GM15510 (cell line): Measurements from ENCODE around the gene AHDC1.

Source experiments
- POLR2A ChIP-seq: IDR thresholded peaks from 3 replicates; pipeline ENCODE4 v1.6.1; 2011; ENCODE audit warnings: borderline replicate concordance; ENCODE audit not compliant: insufficient read length; ENCODE audit errors: extremely low read depth

Gene AHDC1

GRCh38 chr1:27503033-27503432 lies 100.9 kb downstream of the AHDC1 start:
- no peak for TF ChIP-seq POLR2A

DNA sequence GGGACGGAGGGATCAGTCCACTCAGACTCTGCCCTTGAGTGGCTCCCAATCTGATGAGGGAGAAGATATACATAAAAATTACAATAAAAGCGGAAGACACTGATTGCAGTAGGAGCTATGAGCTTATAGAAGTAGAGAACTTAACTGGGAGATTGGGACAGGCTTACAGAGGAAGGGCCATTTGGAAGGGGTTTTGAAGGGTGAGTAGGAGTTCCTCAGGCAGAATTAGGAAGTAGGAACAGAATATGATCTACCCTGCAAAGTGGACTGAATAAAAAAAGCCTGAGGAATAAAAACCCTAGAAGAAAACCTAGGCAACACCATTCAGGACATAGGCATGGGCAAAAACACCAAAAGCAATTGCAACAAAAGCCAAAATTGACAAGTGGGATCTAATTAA lies 104.8 kb downstream of the AHDC1 start:
- TF ChIP-seq POLR2A = no peak

- no peak for TF ChIP-seq POLR2A
Measured at GRCh38 chr1:27496604-27497155, 107.3 kb downstream of the AHDC1 start.

GRCh38 chr1:27492796-27493195 lies 111.1 kb downstream of the AHDC1 start:
- no peak for TF ChIP-seq POLR2A

DNA sequence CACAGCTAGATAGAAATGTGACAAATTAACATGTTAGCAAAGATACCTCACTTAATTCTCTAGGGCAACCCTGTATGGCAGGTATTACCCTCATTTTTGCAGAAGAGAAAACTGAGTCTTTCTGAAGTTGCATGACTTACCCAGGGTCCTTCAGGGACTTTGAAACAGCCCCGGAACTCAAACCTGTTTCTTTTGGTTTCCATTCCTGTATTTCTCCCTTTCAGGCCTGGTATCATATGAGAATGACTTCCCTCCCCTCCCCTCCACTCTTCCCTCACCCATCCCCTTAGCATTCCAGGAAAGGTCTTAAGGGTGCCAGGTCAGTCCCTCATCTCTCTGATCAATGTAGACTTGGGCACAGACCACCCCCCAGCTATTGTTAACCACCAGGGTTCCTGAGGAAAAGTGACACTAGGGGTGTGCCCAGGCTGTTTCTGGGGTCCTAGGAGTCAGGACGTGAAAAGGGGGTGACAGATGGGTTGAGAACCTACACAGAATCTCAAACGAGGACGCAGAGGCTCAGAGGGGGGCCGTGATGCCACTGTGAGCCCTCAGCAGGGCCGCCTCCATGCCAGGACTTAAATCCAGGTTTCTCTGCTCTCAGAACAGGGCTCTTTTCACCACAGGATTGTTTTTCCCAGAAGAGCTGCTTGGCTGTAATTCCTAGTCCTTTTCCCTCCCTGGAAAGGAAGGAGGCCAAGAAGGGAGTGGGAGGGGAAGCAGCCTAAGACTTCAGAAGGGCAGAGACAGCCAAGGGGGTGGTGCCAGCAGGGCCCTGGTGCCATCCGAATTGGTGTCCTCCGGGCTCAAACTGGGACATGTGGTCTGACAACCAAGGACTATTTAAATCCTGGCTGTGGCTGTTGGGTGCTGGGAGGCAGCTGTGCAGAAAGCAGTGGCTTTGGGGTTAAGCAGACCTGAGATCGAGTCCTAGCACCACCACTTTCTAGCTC lies 111.9 kb downstream of the AHDC1 start:
- TF ChIP-seq POLR2A = no peak

- TF ChIP-seq POLR2A = peak; percentile 88
Measured at GRCh38 chr1:27489973-27490741, 113.8 kb downstream of the AHDC1 start, which contains the start of gene WASF2. WASF2 (minus strand) TSS chr1:27490167; CDS start chr1:27428890, 61,277 bp downstream.

DNA sequence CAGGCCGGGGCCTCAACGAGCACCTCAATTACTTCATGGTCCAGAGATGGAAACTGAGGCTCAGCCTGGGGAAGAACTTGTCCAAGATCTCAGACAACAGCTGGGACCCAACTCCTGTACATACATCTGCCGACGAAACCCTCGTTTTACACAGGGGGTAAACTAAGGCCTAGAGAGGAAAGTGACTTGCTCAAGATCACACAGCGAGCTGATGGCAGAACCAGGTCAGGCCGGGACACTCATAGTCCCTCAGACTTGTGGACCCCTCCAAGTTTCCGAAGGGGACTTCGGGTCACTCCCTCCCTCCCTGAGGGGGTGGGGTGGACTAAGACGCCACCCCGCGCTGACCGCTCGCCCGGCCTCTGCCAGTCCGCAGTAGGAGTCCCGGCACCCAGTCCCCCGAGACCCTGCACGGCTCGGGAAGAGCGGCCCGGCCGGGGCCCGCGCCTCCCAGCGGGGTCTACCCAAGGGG lies 114.4 kb downstream of the AHDC1 start:
- no peak for TF ChIP-seq POLR2A

GRCh38 chr1:27487966-27488884 lies 115.7 kb downstream of the AHDC1 start:
- TF ChIP-seq POLR2A = no peak

DNA sequence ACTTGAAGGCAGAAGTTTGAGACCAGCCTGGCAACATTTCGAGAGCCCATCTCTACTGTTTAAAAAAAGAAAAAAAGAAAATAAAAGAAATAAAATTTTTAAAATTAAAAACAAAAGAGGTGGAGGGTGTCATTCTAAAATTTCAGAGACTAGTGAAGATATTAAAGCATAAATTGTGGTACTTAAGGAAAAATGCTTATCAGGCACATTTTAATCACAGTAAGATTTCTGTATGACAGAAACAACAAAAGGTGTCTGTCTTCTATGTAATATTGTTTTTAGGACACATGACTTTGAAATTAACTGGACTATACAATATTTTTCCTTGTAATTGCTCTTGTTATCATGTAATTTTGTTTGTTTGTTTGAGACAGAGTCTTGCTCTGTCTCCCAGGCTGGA lies 118.6 kb downstream of the AHDC1 start:
- no peak for TF ChIP-seq POLR2A
